Keratinocyte (primary cell): ENCODE results near the gene EID3. TPM values are rescaled to one million over a fixed set of nuclear protein-coding genes. Genes with fewer than 3 reads are reported as not detected.

Source experiments
- DNase-seq: peaks from one replicate; pipeline ENCODE4 v3.0.0-alpha.2; 2011; ENCODE audit warnings: low read depth, missing footprints, low spot score
- FAIRE-seq: peaks from 2 replicates; lab custom pipeline; 2011; peaks lifted over from hg19 to GRCh38; lab: Jason Lieb, UNC
- H2AFZ ChIP-seq: 2 replicates; pipeline ENCODE4 v1.6.0; 2012; ENCODE audit warnings: low read length, control low read depth, inconsistent platforms; ENCODE audit not compliant: control insufficient read depth
- H3K27ac ChIP-seq: 2 replicates; pipeline ENCODE4 v1.5.1; 2011; ENCODE audit warnings: low read length; ENCODE audit not compliant: control insufficient read depth, insufficient read depth
- H3K27me3 ChIP-seq: 3 replicates; pipeline ENCODE4 v1.6.0; 2011; ENCODE audit warnings: low read length; ENCODE audit not compliant: control insufficient read depth, insufficient read depth; ENCODE audit errors: extremely low read depth
- H3K36me3 ChIP-seq, 2 experiments: 2 replicates in 1 of 2; 3 replicates in 1 of 2; pipeline ENCODE4 v1.5.1; 2011; ENCODE audit warnings: low read length in 2 of 2, mild to moderate bottlenecking in 1 of 2; ENCODE audit not compliant: control insufficient read depth in 2 of 2, insufficient read depth in 2 of 2; ENCODE audit errors: extremely low read depth in 1 of 2
- H3K4me1 ChIP-seq: 3 replicates; pipeline ENCODE4 v1.5.1; 2011; ENCODE audit warnings: low read length; ENCODE audit not compliant: control insufficient read depth, insufficient read depth; ENCODE audit errors: extremely low read depth
- H3K4me2 ChIP-seq: 3 replicates; pipeline ENCODE4 v1.6.0; 2011; ENCODE audit warnings: low read depth, low read length; ENCODE audit not compliant: control insufficient read depth, insufficient read depth; ENCODE audit errors: extremely low read depth
- H3K4me3 ChIP-seq, 3 experiments: fragments of 200-600 bp in 1 of 3; sonication (generic) in 1 of 3; 2 replicates in 2 of 3; 3 replicates in 1 of 3; pipeline ENCODE4 v1.5.1; 2011 to 2016; ENCODE audit warnings: low read length in 3 of 3, mild to moderate bottlenecking in 3 of 3, control low read depth in 2 of 3, inconsistent platforms in 1 of 3, low read depth in 1 of 3, mixed read lengths in 1 of 3, mixed run types in 1 of 3, moderate library complexity in 1 of 3; ENCODE audit not compliant: control insufficient read depth in 2 of 3, insufficient read depth in 2 of 3; ENCODE audit errors: extremely low read depth in 1 of 3
- H3K79me2 ChIP-seq: 2 replicates; pipeline ENCODE4 v1.6.0; 2012; ENCODE audit warnings: low read length; ENCODE audit not compliant: control insufficient read depth, insufficient read depth
- H3K9ac ChIP-seq: 3 replicates; pipeline ENCODE4 v1.6.0; 2011; ENCODE audit warnings: low read length; ENCODE audit not compliant: control insufficient read depth, insufficient read depth; ENCODE audit errors: extremely low read depth
- H3K9me1 ChIP-seq: 3 replicates; pipeline ENCODE4 v1.6.0; 2011; ENCODE audit warnings: low read length; ENCODE audit not compliant: control insufficient read depth, insufficient read depth; ENCODE audit errors: extremely low read depth
- H3K9me3 ChIP-seq: 2 replicates; pipeline ENCODE4 v1.5.1; 2012; ENCODE audit warnings: low read depth, low read length; ENCODE audit not compliant: control insufficient read depth
- H4K20me1 ChIP-seq: 3 replicates; pipeline ENCODE4 v1.6.0; 2011; ENCODE audit warnings: low read length; ENCODE audit not compliant: control insufficient read depth, insufficient read depth; ENCODE audit errors: extremely low read depth
- EZH2 ChIP-seq: IDR thresholded peaks from one replicate; pipeline ENCODE4 v1.6.1; 2012; ENCODE audit warnings: inconsistent platforms, mild to moderate bottlenecking, low read length, moderate library complexity
- dilution Hi-C: fragments of 300-500 bp; cut with MboI; formaldehyde crosslinking; loops from one replicate; pipeline ENCODE4 v1.7.0; 2020; ENCODE audit warnings: low sequenced_read_pairs; ENCODE audit not compliant: extremely low pct_ligation_motif_present
- polyA plus RNA-seq, 5 experiments: library from polyadenylated mRNA; depleted of rRNA in 3 of 5; stranded (reverse) in 3 of 5; stranded (forward) in 1 of 5; unstranded in 1 of 5; fragments of >200 nt; gene quantifications; 1 replicate in 1 of 5; 2 replicates in 3 of 5; 3 replicates in 1 of 5; pipeline versions ENCODE4 v1.2.1 to v1.2.3, GENCODE V29; 2011 to 2012; ENCODE audit warnings: missing spikeins in 2 of 5, low read depth in 1 of 5, low replicate concordance in 1 of 5
- TF ChIP-seq, protein P1 (sequence below), 3 experiments: IDR thresholded peaks in 1 of 3; conservative IDR thresholded peaks in 1 of 3; optimal IDR thresholded peaks in 1 of 3; 2 replicates in 2 of 3; 3 replicates in 1 of 3; pipeline versions ENCODE3 to v1.5.1; 2011; ENCODE audit warnings: low read length in 3 of 3, mild to moderate bottlenecking in 3 of 3, moderate library complexity in 2 of 3, control low read depth in 1 of 3, inconsistent platforms in 1 of 3; ENCODE audit not compliant: insufficient read depth in 2 of 3; ENCODE audit errors: extremely low read depth in 1 of 3

EID3 gene
- polyA plus RNA-seq, 1 donor (not counting 4 experiments of a cell fraction or from before 2014, with no cell fraction given) = 1.8 TPM

DNA sequence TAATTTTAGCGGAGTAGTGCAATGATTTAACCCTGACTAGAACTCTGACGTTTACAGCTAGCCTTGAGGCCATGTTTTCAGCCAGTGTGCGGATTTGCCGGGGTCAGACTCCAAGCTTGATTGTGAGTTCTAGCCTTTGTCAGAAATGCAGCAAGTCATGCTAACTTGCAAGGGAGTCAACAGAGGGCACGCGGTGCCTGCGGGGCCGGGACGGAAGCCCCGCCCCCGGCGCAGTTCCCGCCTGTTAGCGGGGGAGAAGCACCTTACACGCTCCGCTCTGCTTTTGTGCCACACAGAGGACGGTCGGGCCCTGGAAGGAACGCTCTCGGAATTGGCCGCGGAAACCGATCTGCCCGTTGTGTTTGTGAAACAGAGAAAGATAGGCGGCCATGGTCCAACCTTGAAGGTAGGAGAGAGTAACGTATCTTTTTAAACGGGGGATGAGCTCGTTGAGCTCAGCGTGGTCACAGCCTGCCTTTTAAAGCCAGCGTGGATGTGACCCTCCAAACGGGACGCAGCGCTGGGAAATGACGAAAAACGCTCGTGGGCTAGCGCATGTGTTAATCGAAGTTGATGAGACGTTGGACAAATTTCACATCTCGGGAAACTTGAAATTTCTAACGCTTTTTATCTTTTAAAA lies 14.8 kb upstream of the EID3 start:
- peaks cover 42% of the 10 kb centered on the region for H3K4me1 ChIP-seq
- TF ChIP-seq, protein P1, sequence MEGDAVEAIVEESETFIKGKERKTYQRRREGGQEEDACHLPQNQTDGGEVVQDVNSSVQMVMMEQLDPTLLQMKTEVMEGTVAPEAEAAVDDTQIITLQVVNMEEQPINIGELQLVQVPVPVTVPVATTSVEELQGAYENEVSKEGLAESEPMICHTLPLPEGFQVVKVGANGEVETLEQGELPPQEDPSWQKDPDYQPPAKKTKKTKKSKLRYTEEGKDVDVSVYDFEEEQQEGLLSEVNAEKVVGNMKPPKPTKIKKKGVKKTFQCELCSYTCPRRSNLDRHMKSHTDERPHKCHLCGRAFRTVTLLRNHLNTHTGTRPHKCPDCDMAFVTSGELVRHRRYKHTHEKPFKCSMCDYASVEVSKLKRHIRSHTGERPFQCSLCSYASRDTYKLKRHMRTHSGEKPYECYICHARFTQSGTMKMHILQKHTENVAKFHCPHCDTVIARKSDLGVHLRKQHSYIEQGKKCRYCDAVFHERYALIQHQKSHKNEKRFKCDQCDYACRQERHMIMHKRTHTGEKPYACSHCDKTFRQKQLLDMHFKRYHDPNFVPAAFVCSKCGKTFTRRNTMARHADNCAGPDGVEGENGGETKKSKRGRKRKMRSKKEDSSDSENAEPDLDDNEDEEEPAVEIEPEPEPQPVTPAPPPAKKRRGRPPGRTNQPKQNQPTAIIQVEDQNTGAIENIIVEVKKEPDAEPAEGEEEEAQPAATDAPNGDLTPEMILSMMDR (optimal IDR thresholded peaks at IDR 0.05 in 1 of 3, IDR thresholded peaks at IDR 0.05 in 1 of 3, conservative IDR thresholded peaks at IDR 0.05 in 1 of 3; ENCODE audit: extremely low read depth in 1 of 3, insufficient read depth in 2 of 3, low read length in 3 of 3) = peak in 1 of 3 experiments; percentile 12
- no peak for TF ChIP-seq EZH2
- DNase-seq (no peak), FAIRE-seq (peak; percentile 55)
- H3K4me2 ChIP-seq = peak overlapping the region; percentile 99
- H3K9me3 ChIP-seq = no peaks in the 10 kb centered on the region
- H2AFZ ChIP-seq = no peak overlapping the region
- peaks cover 12% of the 10 kb centered on the region for H4K20me1 ChIP-seq
- H3K79me2 ChIP-seq = peaks cover 65% of the 10 kb centered on the region
- peak overlapping the region; percentile 100 for H3K9ac ChIP-seq
- no peaks in the 10 kb centered on the region for H3K27me3 ChIP-seq
- peak overlapping the region; percentile 73 to 100 (median 100) for H3K4me3 ChIP-seq
- no peaks in the 10 kb centered on the region for H3K9me1 ChIP-seq
- peak overlapping the region; percentile 96 for H3K27ac ChIP-seq
- dilution Hi-C loops = no loop called here
- peaks cover 9 to 20% of the 10 kb centered on the region in 2 experiments for H3K36me3 ChIP-seq

DNA sequence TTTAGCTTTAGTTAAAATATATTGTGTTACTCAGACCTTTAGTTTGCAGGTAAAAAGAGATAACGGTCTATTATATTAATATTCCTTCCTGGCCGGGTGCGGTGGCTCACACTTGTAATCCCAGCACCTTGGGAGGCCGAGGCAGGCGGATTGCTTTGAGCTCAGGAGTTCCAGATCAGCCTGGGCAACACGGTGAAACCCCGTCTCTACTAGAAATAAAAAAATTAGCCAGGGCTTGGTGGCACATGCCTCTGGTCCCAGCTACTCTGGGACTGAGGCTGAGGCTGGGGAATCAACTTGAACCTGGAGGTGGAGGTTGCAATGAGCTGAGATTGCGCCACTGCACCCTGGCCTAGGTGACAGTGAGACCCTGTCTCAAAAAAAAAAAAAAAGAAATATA lies 13.2 kb upstream of the EID3 start:
- Histone ChIP-seq H3K9me1 (no peaks in the 10 kb centered on the region), H4K20me1 (peaks cover 18% of the 10 kb centered on the region), H3K4me2 (peak overlapping the region; percentile 99), H3K27me3 (no peaks in the 10 kb centered on the region), H3K79me2 (peaks cover 79% of the 10 kb centered on the region), H3K36me3 (peaks cover 9 to 30% of the 10 kb centered on the region in 2 experiments), H3K9me3 (no peaks in the 10 kb centered on the region), H2AFZ (no peak overlapping the region), H3K27ac (no peak overlapping the region), H3K4me1 (peaks cover 44% of the 10 kb centered on the region), H3K4me3 (no peak overlapping the region), H3K9ac (peak overlapping the region; percentile 37)
- dilution Hi-C loops = no loop called here
- FAIRE-seq (no peak), DNase-seq (no peak)
- TF ChIP-seq, protein P1 (optimal IDR thresholded peaks at IDR 0.05 in 1 of 3, IDR thresholded peaks at IDR 0.05 in 1 of 3, conservative IDR thresholded peaks at IDR 0.05 in 1 of 3; ENCODE audit: extremely low read depth in 1 of 3, insufficient read depth in 2 of 3, low read length in 3 of 3) = no peak
- no peak for TF ChIP-seq EZH2
